IPS-20b (cell line): ENCODE measurements around the gene ZNF627.
A peak's percentile ranks its signal among the peaks of the same experiment; 100 is the strongest.

Source experiments
- H3K27ac ChIP-seq: one replicate; pipeline ENCODE4 v1.5.1; 2013; ENCODE audit warnings: low read length
- H3K27me3 ChIP-seq: 2 replicates; pipeline ENCODE4 v1.6.1; 2013; ENCODE audit warnings: mild to moderate bottlenecking, low read length, inconsistent platforms; ENCODE audit not compliant: insufficient read depth
- H3K36me3 ChIP-seq: 2 replicates; pipeline ENCODE4 v1.6.1; 2013; ENCODE audit warnings: low read depth, mild to moderate bottlenecking, inconsistent platforms, low read length, moderate library complexity; ENCODE audit not compliant: insufficient read depth
- H3K4me1 ChIP-seq: 2 replicates; pipeline ENCODE4 v1.6.1; 2013; ENCODE audit warnings: mild to moderate bottlenecking, control low read depth, inconsistent platforms, low read length, moderate library complexity; ENCODE audit not compliant: insufficient read depth
- H3K4me3 ChIP-seq: 2 replicates; pipeline ENCODE4 v1.5.1; 2013; ENCODE audit warnings: mild to moderate bottlenecking, low read length, inconsistent platforms
- H3K9ac ChIP-seq: 2 replicates; pipeline ENCODE4 v1.6.1; 2013; ENCODE audit warnings: low read depth, mild to moderate bottlenecking, inconsistent platforms, low read length, moderate library complexity
- H3K9me3 ChIP-seq: 2 replicates; pipeline ENCODE4 v1.6.1; 2013; ENCODE audit warnings: mild to moderate bottlenecking, low read depth, low read length, inconsistent platforms; ENCODE audit not compliant: insufficient read depth

Gene ZNF627

DNA sequence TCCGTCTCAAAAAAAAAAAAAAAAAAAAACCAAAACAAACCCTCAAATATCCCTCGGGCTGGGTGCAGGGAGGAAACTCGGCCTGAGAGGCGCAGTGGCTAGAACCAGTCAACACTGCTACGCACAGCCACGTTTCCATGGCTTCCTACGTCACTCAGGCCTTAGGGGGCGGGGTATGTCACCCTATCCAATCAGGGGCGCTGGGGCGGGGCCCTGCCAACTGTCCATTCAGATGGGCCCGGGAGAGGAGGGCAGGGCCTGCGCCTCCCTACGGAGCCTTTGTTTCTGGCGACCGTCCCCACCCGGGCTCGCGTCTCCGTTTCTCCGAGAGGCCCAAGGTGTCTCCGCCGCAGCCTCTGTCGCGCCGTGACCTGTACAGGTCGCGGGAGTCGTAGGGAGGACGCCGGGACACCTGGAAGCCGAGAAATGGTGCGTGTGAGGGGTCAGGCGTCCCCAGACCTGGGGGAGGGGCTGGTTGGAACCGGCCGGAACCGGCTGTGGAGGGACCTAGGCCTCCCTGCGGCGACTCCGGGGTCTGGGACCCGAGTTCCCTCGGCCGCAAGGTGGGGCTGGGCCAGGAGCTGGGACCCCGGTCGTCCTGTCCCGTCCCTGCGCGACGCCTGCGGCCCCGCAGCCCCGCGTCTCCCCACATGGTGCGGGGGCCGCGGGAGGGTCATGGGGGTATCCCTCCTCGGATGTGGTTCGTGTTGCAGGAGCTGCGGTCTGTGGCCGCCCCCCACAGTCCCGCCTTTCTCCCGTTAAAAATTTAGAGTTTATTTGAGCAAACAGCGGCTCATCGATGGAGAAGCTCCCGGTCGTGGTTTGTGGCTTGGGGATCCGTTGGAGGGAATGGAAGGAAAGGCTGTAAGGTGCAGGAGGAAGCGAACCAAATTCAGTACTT lies at the start of gene ZNF627:
TSS of gene ZNF627 (plus strand) at position 282 of the 901 bp plus-strand sequence. CDS start at position 427, 145 bp downstream.
- H3K4me1 ChIP-seq, result peaks cover 8% of the 10 kb centered on the region; the same call in 1 of the 2 replicates
- H3K27me3 ChIP-seq, result no peaks in the 10 kb centered on the region
- peak within 1 kb of the TSS; percentile 92 for H3K27ac ChIP-seq
- H3K9me3 ChIP-seq, result no peaks in the 10 kb centered on the region
- peak within 1 kb of the TSS; percentile 99 for H3K4me3 ChIP-seq
- peak within 1 kb of the TSS; percentile 96 for H3K9ac ChIP-seq
- peaks cover 8% of the 10 kb centered on the region for H3K36me3 ChIP-seq

GRCh38 chr19:11547929-11548700 lies 49.2 kb upstream of the ZNF627 start:
- Histone ChIP-seq H3K27ac (no peak overlapping the region), H3K27me3 (no peaks in the 10 kb centered on the region), H3K4me3 (no peak overlapping the region), H3K4me1 (no peaks in the 10 kb centered on the region), H3K9ac (no peak overlapping the region), H3K9me3 (no peaks in the 10 kb centered on the region), H3K36me3 (peaks cover 19% of the 10 kb centered on the region; the same call in 1 of the 2 replicates)

- Histone ChIP-seq H3K4me1 (no peaks in the 10 kb centered on the region), H3K27me3 (no peaks in the 10 kb centered on the region), H3K4me3 (no peak overlapping the region), H3K9me3 (no peaks in the 10 kb centered on the region), H3K9ac (no peak overlapping the region), H3K27ac (no peak overlapping the region), H3K36me3 (peaks cover 31% of the 10 kb centered on the region)
Observed at GRCh38 chr19:11549386-11549953, 47.8 kb upstream of the ZNF627 start.

- H3K27me3 ChIP-seq, result no peaks in the 10 kb centered on the region
- no peak overlapping the region for H3K27ac ChIP-seq
- H3K9me3 ChIP-seq, result no peaks in the 10 kb centered on the region
- H3K36me3 ChIP-seq, result peaks cover 35% of the 10 kb centered on the region
- no peak overlapping the region for H3K9ac ChIP-seq
- H3K4me1 ChIP-seq, result no peaks in the 10 kb centered on the region
- no peak overlapping the region for H3K4me3 ChIP-seq
Observed at GRCh38 chr19:11550265-11550664, 47.0 kb upstream of the ZNF627 start.

- Histone ChIP-seq H3K4me1 (no peaks in the 10 kb centered on the region), H3K4me3 (no peak overlapping the region), H3K27ac (no peak overlapping the region), H3K36me3 (peaks cover 43% of the 10 kb centered on the region), H3K9ac (no peak overlapping the region), H3K27me3 (no peaks in the 10 kb centered on the region), H3K9me3 (no peaks in the 10 kb centered on the region)
Observed at GRCh38 chr19:11551603-11552235, 45.6 kb upstream of the ZNF627 start.

- no peaks in the 10 kb centered on the region for H3K27me3 ChIP-seq
- no peaks in the 10 kb centered on the region for H3K9me3 ChIP-seq
- no peak overlapping the region for H3K27ac ChIP-seq
- H3K36me3 ChIP-seq, result peaks cover 43% of the 10 kb centered on the region
- H3K4me1 ChIP-seq, result peaks cover 1% of the 10 kb centered on the region
- no peak overlapping the region for H3K4me3 ChIP-seq
- no peak overlapping the region for H3K9ac ChIP-seq
Observed at GRCh38 chr19:11552666-11553372, 44.5 kb upstream of the ZNF627 start.

- Histone ChIP-seq H3K27me3 (no peaks in the 10 kb centered on the region), H3K4me1 (peaks cover 4% of the 10 kb centered on the region), H3K9ac (no peak overlapping the region), H3K27ac (no peak overlapping the region), H3K9me3 (no peaks in the 10 kb centered on the region), H3K4me3 (no peak overlapping the region), H3K36me3 (peaks cover 40% of the 10 kb centered on the region)
Observed at GRCh38 chr19:11554160-11554559, 43.1 kb upstream of the ZNF627 start.

- peaks cover 4% of the 10 kb centered on the region for H3K4me1 ChIP-seq
- H3K9me3 ChIP-seq, result no peaks in the 10 kb centered on the region
- H3K4me3 ChIP-seq, result no peak overlapping the region
- no peaks in the 10 kb centered on the region for H3K27me3 ChIP-seq
- H3K36me3 ChIP-seq, result peaks cover 39% of the 10 kb centered on the region
- H3K27ac ChIP-seq, result no peak overlapping the region
- no peak overlapping the region for H3K9ac ChIP-seq
Observed at GRCh38 chr19:11555246-11555645, 42.0 kb upstream of the ZNF627 start.

DNA sequence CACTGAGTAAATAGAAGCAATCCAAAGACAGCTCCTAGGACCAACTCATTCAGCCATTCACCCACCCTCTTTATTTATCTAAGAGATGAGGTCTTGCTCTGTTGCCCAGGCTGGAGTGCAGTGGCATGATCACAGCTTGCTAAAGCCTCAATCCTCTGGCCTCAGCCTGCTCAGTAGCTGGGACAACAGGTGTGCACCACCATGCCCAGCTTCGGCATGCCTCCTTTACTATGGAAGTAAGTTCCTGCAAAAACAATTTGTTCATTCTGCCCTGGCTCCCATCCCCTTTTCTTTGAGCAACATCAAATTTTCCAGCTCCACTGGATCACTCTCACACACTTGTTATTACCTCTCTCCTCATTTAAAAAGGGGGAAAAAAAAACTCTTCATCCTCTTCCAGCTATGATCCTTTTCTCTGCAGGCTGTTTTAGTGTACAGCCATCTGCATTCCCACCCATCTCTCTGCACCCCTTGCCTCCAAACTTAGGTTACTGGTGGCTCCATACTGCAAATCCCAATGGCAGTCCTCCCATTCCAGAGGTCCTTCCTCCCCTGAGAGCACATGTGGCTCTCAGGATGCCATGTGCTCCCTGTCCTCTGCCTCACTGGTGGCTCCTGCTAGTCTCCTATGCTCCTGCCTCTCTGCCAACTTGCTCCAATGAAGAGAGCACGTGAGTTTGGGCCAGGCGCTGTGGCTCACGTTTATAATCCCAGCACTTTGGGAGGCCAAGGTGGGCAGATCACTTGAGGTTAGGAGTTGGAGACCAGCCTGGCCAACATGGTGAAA lies 40.5 kb upstream of the ZNF627 start:
- Histone ChIP-seq H3K9ac (no peak overlapping the region), H3K4me3 (no peak overlapping the region), H3K36me3 (peaks cover 37% of the 10 kb centered on the region)

More for the DNA sequence above, 40.5 kb upstream of the ZNF627 start:
- Histone ChIP-seq H3K27ac (no peak overlapping the region), H3K9me3 (no peaks in the 10 kb centered on the region), H3K4me1 (peaks cover 4% of the 10 kb centered on the region), H3K27me3 (no peaks in the 10 kb centered on the region)
